RWPE2 (cell line): ENCODE data around the gene ATG4D.

ENCODE experiments used
- ATAC-seq: fragments of 200-7000 bp; cut with Tn5 transposase; 3 replicates; pipeline ENCODE4 v1.9.1; 2021; ENCODE audit warnings: low read depth
- DNase-seq: peaks from one replicate; pipeline ENCODE4 v3.0.0-alpha.2; 2020; ENCODE audit warnings: low spot score
- H3K27ac ChIP-seq: fragments of 450-650 bp; 2 replicates; pipeline ENCODE4 v1.5.1; 2017; ENCODE audit warnings: mild to moderate bottlenecking; ENCODE audit not compliant: poor library complexity, severe bottlenecking
- H3K27me3 ChIP-seq: fragments of 250-450 bp; sonication (Bioruptor Pico); 2 replicates; pipeline ENCODE4 v1.5.1; 2021; ENCODE audit warnings: mild to moderate bottlenecking, moderate library complexity; ENCODE audit not compliant: insufficient read depth, poor library complexity, severe bottlenecking
- H3K36me3 ChIP-seq: fragments of 250-450 bp; sonication (Bioruptor Pico); 2 replicates; pipeline ENCODE4 v1.5.1; 2020; ENCODE audit warnings: low read depth, mild to moderate bottlenecking, moderate library complexity
- H3K4me1 ChIP-seq: fragments of 250-450 bp; sonication (Bioruptor Pico); 2 replicates; pipeline ENCODE4 v1.5.1; 2021; ENCODE audit warnings: mild to moderate bottlenecking, moderate library complexity; ENCODE audit not compliant: insufficient read depth, poor library complexity, severe bottlenecking
- H3K4me3 ChIP-seq: fragments of 250-450 bp; sonication (Bioruptor Pico); 2 replicates; pipeline ENCODE4 v1.5.1; 2021; ENCODE audit warnings: mild to moderate bottlenecking, moderate library complexity; ENCODE audit not compliant: severe bottlenecking
- H3K9me3 ChIP-seq: fragments of 250-450 bp; sonication (Bioruptor Pico); 2 replicates; pipeline ENCODE4 v1.5.1; 2021; ENCODE audit warnings: mild to moderate bottlenecking, moderate library complexity; ENCODE audit not compliant: severe bottlenecking
- CTCF ChIP-seq: fragments of 450-650 bp; IDR thresholded peaks from one replicate; pipeline ENCODE4 v1.5.1; 2017; ENCODE audit warnings: mild to moderate bottlenecking, moderate library complexity; ENCODE audit not compliant: poor library complexity, severe bottlenecking

Gene ATG4D

GRCh38 chr19:10562609-10563008 is 18.9 kb downstream of the ATG4D start:
- Histone ChIP-seq H3K27me3 (no peaks in the 10 kb centered on the region), H3K4me1 (peaks cover 4% of the 10 kb centered on the region), H3K4me3 (no peak overlapping the region), H3K9me3 (no peaks in the 10 kb centered on the region), H3K36me3 (peaks cover 40% of the 10 kb centered on the region), H3K27ac (no peak overlapping the region)
- no peak for TF ChIP-seq CTCF
- ATAC-seq = no peak
- DNase-seq = no peak

GRCh38 chr19:10565028-10565566 is 21.4 kb downstream of the ATG4D start:
- no peak for DNase-seq
- H3K27me3 ChIP-seq = no peaks in the 10 kb centered on the region

GRCh38 chr19:10565567-10566407 is 22.1 kb downstream of the ATG4D start, which contains the start of gene KRI1:
TSS of gene KRI1 (minus strand) at chr19:10566010. CDS start at chr19:10565999, 11 bp downstream.
- H3K4me1 ChIP-seq = peaks cover 4% of the 10 kb centered on the region
- H3K27me3 ChIP-seq = no peaks in the 10 kb centered on the region
- H3K36me3 ChIP-seq = peaks cover 20% of the 10 kb centered on the region
- DNase-seq = peak; percentile 98
- TF ChIP-seq CTCF = peak; percentile 36
- H3K27ac ChIP-seq = peak within 1 kb of the TSS; percentile 80
- H3K9me3 ChIP-seq = no peaks in the 10 kb centered on the region
- peak; percentile 58 for ATAC-seq
- H3K4me3 ChIP-seq = peak within 1 kb of the TSS; percentile 50

More at GRCh38 chr19:10565028-10565566, 21.4 kb downstream of the ATG4D start:
- no peaks in the 10 kb centered on the region for H3K9me3 ChIP-seq
- peaks cover 4% of the 10 kb centered on the region for H3K4me1 ChIP-seq
- peak; percentile 57 for TF ChIP-seq CTCF
- H3K36me3 ChIP-seq = peaks cover 27% of the 10 kb centered on the region
- H3K27ac ChIP-seq = peak overlapping the region; percentile 80
- H3K4me3 ChIP-seq = peak overlapping the region; percentile 50
- ATAC-seq = no peak

- H3K4me1 ChIP-seq = peaks cover 4% of the 10 kb centered on the region
- H3K4me3 ChIP-seq = peak overlapping the region; percentile 50
- peak overlapping the region; percentile 80 for H3K27ac ChIP-seq
- H3K27me3 ChIP-seq = no peaks in the 10 kb centered on the region
- TF ChIP-seq CTCF = no peak
- DNase-seq = no peak
- no peak for ATAC-seq
- peaks cover 19% of the 10 kb centered on the region for H3K36me3 ChIP-seq
- H3K9me3 ChIP-seq = no peaks in the 10 kb centered on the region
Measured at GRCh38 chr19:10566408-10566657, 22.6 kb downstream of the ATG4D start.
